GM10847 (cell line): Measurements from ENCODE around the gene ANKUB1.
A peak's percentile ranks its signal among the peaks of the same experiment; 100 is the strongest.

Source experiments
- POLR2A ChIP-seq: IDR thresholded peaks from 2 replicates; pipeline ENCODE4 v1.6.1; 2011; ENCODE audit not compliant: insufficient read length; ENCODE audit errors: extremely low read depth

ANKUB1 gene

DNA sequence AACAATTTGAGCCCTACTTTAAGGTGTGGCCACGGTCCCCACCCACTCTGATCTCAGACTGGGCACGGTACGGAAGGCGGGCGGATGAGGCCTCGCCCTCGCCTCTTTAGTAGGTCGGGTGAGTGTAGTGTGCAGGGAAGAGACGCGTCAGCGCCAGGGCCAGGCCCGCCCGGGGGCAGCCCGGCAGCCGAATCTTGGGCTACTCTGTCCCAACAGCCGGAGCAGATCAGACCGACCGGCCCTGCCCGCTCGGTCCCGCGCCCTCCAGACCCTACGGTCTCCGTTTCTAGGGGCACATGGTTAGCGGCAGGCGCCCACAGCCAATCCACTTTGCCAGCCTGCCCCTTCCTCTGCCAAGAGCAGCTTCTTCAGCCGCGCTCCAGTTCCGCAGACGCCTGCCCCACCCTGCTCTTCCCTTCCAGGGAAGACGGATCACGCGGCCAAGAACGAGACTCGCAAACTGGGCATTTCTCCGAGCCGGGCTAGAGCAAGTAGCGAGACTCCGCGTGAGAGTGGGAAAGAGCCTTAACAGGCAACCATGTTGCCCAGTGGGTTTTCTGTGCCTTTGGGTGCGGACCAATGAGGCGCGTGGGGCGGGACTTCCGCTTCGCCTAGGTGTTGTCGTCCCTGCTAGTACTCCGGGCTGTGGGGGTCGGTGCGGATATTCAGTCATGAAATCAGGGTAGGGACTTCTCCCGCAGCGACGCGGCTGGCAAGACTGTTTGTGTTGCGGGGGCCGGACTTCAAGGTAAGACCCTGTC lies 20.4 kb upstream of the ANKUB1 start, which contains the start of gene RNF13:
TSS of gene RNF13 (plus strand) at position 610 of the 761 bp plus-strand sequence. CDS start 32,812 bp downstream, outside the sequence.
- peak; percentile 37 for TF ChIP-seq POLR2A

DNA sequence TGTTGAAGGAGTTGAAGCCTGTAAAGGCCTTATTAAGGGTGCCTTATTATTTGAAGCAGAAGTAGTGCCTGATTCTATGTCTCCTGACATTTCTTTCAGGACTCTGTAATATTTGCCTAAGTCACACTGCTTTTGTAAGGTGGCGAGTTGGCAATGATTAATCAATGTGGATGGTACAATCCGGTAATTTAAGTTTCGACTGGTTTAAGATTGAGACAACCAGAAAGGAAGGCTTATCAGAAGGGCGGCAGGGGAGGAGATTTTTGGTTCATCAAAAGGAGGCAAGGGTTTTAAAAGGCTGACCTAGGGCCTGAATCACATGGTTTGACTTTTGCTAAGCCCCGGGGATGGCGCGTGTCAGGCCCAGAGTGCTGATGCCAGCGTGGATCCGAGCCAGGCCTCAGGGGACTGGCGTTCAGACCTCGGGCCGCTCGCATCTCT lies 19.8 kb upstream of the ANKUB1 start:
- no peak for TF ChIP-seq POLR2A

DNA sequence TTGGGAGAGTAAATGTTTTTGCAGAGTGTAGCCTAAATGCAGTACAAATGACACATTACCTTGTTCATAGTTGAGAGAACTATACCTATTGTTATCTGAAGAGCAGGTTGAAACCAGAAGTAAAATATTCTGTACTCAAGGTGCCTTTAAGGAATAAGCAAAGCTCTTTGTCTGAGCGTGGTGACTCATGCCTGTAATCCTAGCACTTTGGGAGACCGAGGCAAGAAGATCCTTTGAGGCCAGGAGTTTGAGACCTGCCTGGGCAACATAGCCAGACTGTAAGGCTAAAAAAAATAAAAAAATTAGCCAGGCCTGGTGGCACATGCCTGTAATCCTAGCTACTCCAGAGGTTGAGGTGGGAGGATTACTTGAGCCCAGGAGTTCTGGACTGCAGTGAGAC lies 18.5 kb upstream of the ANKUB1 start:
- TF ChIP-seq POLR2A, result no peak

DNA sequence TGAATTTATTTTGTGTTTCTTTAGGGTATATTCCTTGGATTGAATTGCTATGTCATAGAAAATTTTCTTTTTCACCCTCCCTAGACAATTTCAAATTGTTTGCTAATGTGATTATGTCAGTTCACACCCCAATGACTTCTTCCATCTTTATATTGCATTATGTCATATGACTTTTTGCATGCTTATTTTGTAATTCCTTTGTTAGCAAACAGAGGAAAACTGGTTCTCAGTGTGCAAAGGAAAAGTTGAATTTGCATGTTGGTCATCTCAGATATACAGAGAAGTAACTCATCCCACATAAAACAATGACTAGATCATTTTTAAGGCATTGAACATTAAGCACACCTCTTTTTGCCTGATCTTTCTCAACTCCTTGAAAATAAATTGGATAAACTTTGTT lies 17.3 kb upstream of the ANKUB1 start:
- TF ChIP-seq POLR2A, result no peak

DNA sequence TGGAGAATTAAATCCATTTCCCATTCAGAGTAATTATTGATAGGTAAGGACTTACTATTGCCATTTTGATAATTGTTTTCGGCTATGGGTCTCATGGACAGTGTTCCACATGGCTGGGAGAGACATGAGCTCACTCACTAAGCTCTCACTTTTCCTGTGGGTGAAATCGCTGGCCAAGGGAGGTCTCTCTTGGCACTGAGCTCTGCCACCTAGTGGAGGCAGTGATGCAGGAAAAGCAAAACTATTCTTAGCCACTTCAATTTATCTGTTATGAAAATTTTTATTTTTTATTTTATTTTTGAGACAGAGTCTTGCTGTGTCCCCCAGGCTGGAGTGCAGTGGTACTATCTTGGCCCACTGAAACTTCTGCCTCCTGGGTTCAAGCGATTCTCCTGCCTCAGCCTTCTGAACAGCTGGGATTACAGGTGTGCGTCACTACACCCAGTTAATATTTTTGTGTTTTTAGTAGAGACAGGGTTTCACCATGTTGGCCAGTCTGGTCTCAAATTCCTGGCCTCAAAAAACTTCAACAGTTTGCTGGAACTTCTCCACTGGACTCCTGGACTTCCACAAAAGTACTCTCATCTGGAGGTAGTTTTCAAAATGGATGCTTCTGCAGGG lies 16.0 kb upstream of the ANKUB1 start:
- TF ChIP-seq POLR2A, result no peak

DNA sequence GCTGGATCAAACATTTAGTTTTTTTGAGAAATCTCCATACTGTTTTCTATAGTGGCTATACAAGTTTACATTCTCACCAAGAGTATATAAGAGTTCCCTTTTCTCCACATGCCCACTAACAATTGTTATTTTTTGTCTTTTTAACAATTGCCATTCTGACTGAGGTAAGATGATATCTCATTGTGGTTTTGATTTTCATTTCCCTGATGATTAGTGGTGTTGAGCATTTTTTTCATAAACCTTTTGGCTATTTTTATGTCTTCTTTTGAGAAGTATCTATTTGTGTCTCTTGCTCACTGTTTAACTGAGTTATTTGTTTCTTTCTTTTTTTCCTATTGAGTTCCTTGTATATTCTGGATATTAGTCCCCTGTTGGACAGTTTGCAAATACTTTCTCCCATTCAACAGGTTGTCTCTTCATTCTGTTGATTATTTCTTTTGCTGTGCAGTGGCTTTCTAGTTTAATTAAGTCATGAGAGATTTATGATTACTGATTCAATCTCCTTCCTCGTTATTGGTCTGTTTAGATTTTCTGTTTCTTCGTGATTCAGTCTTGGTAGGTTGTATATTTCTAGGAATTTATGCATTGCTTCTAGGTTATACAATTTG lies 13.9 kb upstream of the ANKUB1 start:
- no peak for TF ChIP-seq POLR2A

DNA sequence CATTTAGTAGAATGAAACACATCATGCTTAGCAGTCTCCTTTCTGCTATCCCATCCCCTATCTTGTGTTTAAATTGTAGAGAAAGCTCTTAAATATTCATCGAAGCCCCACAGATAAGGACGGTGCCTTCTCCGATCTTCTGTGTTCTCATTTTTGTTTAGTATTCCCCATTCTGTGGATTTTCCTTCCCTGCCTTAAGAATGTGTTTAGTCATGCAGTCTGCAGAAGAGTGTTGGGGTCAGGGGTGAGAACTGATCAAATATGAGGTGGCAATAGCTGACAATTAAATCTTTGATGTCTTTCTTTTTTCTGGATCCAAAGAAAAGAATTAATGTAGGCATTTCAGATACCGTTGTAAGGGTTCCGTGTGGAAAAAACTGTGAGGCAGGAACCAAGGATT lies 9.3 kb upstream of the ANKUB1 start:
- no peak for TF ChIP-seq POLR2A

DNA sequence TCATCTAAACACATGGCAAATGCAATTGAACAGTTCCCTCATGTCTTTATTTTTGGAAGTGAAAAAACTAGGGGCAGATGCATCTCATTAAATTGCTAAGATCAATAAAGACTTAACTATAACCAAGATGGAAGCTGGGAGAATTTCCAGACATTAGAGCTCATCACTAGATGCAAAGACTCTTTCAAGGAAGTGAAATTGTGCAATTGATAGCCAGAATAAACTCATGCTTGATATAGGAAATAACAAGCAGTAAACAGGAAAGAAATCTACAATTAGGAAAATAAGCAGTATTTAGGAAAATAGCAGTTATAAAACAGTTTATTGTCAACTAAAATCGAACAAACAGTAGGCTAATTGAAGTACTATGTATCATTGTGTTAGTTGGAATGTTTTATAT lies 8.8 kb upstream of the ANKUB1 start:
- TF ChIP-seq POLR2A, result no peak

DNA sequence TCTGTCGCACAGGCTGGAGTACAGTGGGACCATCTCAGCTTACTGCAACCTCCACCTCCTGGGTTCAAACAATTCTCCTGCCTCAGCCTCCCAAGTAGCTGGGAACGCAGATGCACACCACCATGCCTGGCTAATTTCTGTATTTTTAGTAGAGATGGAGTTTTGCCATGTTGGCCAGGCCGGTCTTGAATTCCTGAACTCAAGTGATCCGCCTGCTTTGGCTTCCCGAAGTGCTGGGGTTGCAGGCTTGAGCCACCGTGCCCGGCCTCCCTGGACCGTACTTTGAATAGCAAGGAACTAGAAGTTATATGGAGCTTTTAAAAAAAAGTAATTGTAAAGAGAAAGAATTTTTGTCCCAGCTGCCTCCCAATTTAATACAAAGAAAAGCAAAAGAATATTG lies 8.3 kb upstream of the ANKUB1 start:
- TF ChIP-seq POLR2A, result no peak

DNA sequence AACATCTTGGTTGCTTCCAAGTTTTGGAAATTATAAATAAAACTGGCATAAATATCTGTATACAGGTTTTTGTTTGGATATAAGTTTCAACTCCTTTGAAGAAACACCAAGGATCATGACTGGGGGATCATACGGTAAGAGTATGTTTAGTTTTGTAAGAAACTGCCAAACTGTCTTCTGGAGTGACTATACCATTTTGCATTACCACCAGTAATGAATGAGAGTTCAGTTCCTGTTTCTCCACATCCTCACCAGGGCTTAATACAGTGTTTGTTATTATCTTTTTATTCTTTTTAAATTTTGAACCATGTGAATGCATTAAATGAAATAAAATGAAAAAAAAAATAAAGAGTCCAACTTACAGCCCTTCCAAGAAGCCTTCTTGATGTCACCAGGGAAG lies 3.7 kb upstream of the ANKUB1 start:
- TF ChIP-seq POLR2A, result no peak

DNA sequence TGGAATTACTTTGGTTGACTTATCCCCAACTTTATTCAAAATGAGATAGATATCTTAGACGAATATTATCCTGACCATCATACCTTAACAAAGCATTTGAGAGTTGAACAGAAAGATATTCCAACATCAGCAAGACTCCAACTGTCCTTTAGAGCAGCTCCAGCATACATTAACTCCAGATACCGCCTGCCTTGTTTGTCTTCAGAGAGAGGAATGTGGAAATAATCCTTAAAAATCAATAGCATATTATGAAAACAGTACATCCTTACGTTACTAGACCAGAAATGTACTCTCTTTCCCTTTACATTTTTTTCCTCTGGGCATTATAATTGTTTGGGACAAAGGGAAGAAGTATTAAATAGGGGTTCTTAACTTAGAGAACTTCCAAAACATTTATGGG lies 1.7 kb downstream of the ANKUB1 start:
- no peak for TF ChIP-seq POLR2A

DNA sequence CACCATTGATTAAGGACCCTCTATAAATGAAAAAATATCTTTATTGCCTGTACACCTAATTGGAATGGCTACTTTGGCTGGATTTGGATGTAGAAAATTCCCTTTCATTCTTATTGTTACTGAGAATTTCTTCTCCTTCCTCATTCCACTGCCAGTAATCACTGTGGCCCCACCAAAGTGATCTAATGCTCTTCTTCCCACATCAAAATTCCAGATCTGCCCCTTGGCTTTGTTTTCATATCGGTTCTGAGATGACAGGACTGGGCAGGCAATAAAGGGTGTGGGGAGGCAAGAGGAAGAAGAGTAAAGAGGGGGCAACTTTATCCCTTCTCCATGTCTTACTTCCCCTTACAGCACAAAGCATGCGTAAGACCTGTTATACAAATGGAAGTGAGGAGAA lies 2.1 kb downstream of the ANKUB1 start:
- TF ChIP-seq POLR2A, result no peak

DNA sequence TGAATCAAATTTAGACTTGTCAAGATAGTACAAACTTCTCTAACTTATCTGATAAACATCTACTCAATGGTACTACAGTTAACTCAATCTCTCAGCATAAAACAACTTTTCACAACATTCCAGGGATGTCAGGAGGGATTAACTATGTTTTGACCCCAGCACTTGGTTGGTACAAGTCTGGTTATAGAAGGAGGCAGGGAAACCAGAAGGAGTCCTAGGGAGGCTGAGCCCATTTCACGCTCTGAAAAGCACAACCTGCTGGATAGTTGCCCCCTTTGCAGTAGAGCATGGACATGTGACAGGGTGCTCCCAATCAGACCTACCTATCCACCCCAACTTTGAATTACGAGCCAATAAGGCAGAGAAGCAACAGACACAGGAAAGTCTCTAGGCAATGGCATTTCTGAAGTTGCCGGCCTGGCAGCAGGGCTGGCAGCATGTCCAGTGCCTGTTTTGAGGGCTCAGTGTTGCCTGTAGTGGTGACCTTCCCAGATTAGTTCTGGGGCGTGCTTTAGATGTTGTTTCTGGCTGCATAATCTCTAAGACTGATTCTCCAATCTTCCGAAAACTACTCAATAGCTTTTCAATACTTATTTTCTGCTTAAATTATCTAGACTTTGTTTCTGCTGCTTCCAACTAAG lies 8.2 kb downstream of the ANKUB1 start:
- TF ChIP-seq POLR2A, result no peak

DNA sequence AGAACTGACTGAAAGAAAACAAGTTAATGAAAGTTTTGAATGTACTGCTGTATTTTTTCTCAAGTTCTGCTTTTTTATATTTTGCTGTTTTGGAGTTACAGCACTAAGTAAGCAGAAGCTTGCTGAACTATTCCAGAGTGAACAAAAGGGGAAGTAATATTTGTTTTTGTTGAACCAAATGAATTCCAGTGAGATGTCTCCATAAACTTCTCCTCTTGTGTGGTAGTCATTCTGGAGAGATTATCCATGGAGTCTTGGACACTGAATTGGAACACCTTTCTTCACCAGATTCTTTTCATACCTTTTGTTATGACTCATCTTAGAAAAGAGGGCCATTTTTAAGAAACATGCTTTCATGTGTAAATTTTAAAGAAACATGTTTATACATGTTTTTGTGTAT lies 8.8 kb downstream of the ANKUB1 start:
- no peak for TF ChIP-seq POLR2A

DNA sequence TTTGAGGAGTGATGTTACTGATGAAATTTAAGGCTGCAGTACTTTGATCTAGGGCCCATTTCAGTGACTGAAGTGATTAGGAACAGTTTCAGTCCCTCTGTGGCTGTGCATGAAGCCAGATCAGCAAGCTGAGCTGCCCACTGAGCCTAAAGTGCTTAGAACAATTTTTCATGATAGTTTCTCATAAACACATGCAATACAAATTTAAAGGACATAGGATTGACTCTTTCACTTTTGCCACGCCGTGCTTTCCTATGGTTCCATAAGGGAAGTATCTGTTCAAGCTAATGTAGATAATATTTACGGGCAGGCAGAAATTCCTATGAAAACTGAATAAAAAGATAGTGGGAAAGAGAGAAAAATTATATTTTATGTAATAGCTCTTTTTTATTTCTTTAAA lies 10.6 kb downstream of the ANKUB1 start:
- TF ChIP-seq POLR2A, result no peak

DNA sequence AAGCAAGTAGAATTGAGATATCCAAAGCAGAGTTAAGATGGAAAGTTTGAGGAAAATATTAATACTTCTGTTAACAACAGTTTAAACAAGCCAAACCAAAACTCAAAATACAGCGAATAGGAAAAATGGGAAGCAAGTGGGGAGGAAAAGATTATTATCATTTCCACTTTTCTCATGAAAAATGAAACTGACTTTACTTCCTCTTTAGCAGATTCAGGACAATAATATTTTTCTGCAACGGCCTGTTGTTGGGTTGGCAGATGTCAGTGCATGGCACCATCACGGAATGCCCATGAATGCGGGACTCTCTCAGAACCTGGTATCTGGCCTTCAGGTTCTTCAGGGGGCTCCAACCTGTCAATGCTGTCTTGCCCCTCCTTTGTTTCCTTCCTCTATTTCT lies 11.1 kb downstream of the ANKUB1 start:
- TF ChIP-seq POLR2A, result no peak

DNA sequence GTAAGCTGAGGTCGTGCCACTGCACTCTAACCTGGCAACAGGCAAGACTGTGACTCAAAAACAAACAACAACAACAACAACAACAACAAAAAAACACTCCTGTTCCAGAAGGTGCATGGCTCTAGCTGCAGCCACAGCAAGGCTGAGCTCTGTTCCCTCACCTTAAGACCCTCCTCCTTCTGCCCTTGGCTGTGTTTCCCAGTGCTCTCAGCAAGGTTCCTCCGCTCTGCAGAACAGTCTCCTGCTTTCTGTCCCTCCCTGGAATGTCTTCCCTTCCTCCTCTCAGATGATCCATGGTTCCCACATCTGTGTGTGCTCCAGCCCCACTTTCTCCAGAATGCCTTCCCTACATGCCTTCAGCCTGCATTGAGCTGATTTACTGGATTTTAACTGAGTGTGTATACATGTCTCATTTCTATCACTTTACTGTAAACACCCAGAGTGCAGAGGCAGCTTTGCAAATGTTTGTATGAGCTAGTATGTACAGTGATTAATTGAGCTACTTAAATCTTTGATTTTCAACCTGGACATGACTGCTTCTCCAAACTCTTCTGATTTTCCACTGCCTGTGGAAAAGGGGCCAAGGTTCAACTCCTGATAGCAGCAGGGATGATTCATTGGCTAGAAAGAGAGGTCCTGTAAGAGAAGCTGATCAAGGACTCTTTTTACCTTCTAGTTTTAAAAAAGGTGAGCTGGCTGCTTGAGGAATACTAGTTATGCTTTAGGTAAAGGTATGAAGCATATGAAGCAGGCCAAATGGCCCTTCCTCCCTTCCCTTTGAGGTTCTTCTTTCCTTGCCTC lies 14.7 kb downstream of the ANKUB1 start:
- TF ChIP-seq POLR2A, result no peak
